PC-3 (cell line): Measurements from ENCODE around the gene FAM171A1. TPM values are rescaled to one million over a fixed set of nuclear protein-coding genes. Genes with fewer than 3 reads are reported as not detected.

ENCODE experiments used
- ATAC-seq: fragments of 200-7000 bp; cut with Tn5 transposase; 2 replicates; pipeline ENCODE4 v1.9.1; 2020; ENCODE audit warnings: mild to moderate bottlenecking, moderate library complexity
- BruUV-seq: library from RNA; stranded (reverse); fragments of 400-500 nt; replicated peaks from 2 replicates; lab custom pipeline; 2021; lab: Mats Ljungman, UMichigan
- CTCF ChIA-PET: fragments of 300-600 bp; sonication (Branson Sonifier 250); formaldehyde crosslinking; loops from one replicate; lab custom pipeline; 2022; ENCODE audit warnings: antibody characterized with exemption; lab: Charles Lee
- POLR2A ChIA-PET: fragments of 300-600 bp; sonication (Branson Sonifier 250); formaldehyde crosslinking; loops from one replicate; lab custom pipeline; 2022; ENCODE audit warnings: antibody characterized with exemption; ENCODE audit not compliant: unreplicated experiment; lab: Charles Lee
- DNase-seq: peaks from one replicate; pipeline ENCODE4 v3.0.0-alpha.2; 2015
- H2AFZ ChIP-seq: fragments of 300-600 bp; sonication (generic); 2 replicates; pipeline ENCODE4 v1.6.0; 2016; ENCODE audit warnings: antibody characterized with exemption, low read length
- H3F3A ChIP-seq: fragments of 300-600 bp; sonication (generic); one replicate; pipeline ENCODE4 v1.6.0; 2017; ENCODE audit warnings: antibody characterized with exemption, low read length, control low read depth, mild to moderate bottlenecking; ENCODE audit not compliant: unreplicated experiment
- H3K27ac ChIP-seq: fragments of 300-600 bp; sonication (generic); 2 replicates; pipeline ENCODE4 v1.5.1; 2016; ENCODE audit warnings: mild to moderate bottlenecking, low read length
- H3K27me3 ChIP-seq: fragments of 300-600 bp; sonication (generic); 2 replicates; pipeline ENCODE4 v1.6.1; 2016; ENCODE audit warnings: low read length, mixed read lengths
- H3K36me3 ChIP-seq: fragments of 300-600 bp; sonication (generic); 2 replicates; pipeline ENCODE4 v1.6.1; 2016; ENCODE audit warnings: low read depth, mixed run types, low read length, mixed read lengths
- H3K4me1 ChIP-seq: fragments of 300-600 bp; sonication (generic); 2 replicates; pipeline ENCODE4 v1.5.1; 2016; ENCODE audit warnings: low read length; ENCODE audit not compliant: insufficient read depth
- H3K4me2 ChIP-seq: fragments of 300-600 bp; sonication (generic); 2 replicates; pipeline ENCODE4 v1.6.0; 2016; ENCODE audit warnings: low read length
- H3K4me3 ChIP-seq: fragments of 300-600 bp; sonication (generic); 2 replicates; pipeline ENCODE4 v1.5.1; 2016; ENCODE audit warnings: mild to moderate bottlenecking, low read length, mixed read lengths
- H3K79me2 ChIP-seq: fragments of 300-600 bp; sonication (generic); 2 replicates; pipeline ENCODE4 v1.6.1; 2017; ENCODE audit warnings: low read length, mixed read lengths
- H3K9ac ChIP-seq: fragments of 300-600 bp; sonication (generic); 2 replicates; pipeline ENCODE4 v1.6.0; 2016; ENCODE audit warnings: mild to moderate bottlenecking, low read length
- H3K9me2 ChIP-seq: fragments of 300-600 bp; sonication (generic); replicated peaks from 2 replicates; pipeline ENCODE4 v1.6.1; 2016; ENCODE audit warnings: mixed run types, low read length, mixed read lengths
- H3K9me3 ChIP-seq: fragments of 300-600 bp; sonication (generic); 2 replicates; pipeline ENCODE4 v1.6.1; 2016; ENCODE audit warnings: low read length, mixed read lengths
- H4K20me1 ChIP-seq: fragments of 300-600 bp; sonication (generic); 2 replicates; pipeline ENCODE4 v1.6.1; 2016; ENCODE audit warnings: low read length, mixed read lengths
- EZH2 ChIP-seq: fragments of 300-600 bp; sonication (generic); IDR thresholded peaks from one replicate; pipeline ENCODE4 v1.6.1; 2017; ENCODE audit warnings: antibody characterized with exemption, mild to moderate bottlenecking, low read length; ENCODE audit not compliant: unreplicated experiment
- EZH2phosphoT487 ChIP-seq: fragments of 300-600 bp; sonication (generic); IDR thresholded peaks from 2 replicates; pipeline ENCODE4 v1.6.1; 2018; ENCODE audit warnings: mild to moderate bottlenecking, antibody characterized with exemption, low read length, borderline replicate concordance
- intact Hi-C: fragments of 100-400 bp; cut with micrococcal nuclease; formaldehyde crosslinking; loops from 2 replicates; pipeline ENCODE4 v1.9.0; 2023
- total RNA-seq: library from RNA; depleted of rRNA; stranded (reverse); fragments of >200 nt; gene quantifications from 2 replicates; pipeline ENCODE4 v1.2.3, GENCODE V29; 2014
- TF ChIP-seq, protein P1 (sequence below): fragments of 300-600 bp; sonication (generic); conservative IDR thresholded peaks from 2 replicates; pipeline ENCODE4 v1.5.1; 2017; ENCODE audit warnings: antibody characterized with exemption, low read depth, mild to moderate bottlenecking, low read length

Gene FAM171A1
- total RNA-seq, 1 experiment from 2014 or later = 10.4 TPM

GRCh38 chr10:15320118-15320517 is 51.0 kb downstream of the FAM171A1 start:
- no peak overlapping the region for H3K4me2 ChIP-seq
- H3K4me1 ChIP-seq = peaks cover under 1% of the 10 kb centered on the region; the same call in 1 of the 2 replicates
- BruUV-seq = no TSS peak
- TF ChIP-seq, protein P1, sequence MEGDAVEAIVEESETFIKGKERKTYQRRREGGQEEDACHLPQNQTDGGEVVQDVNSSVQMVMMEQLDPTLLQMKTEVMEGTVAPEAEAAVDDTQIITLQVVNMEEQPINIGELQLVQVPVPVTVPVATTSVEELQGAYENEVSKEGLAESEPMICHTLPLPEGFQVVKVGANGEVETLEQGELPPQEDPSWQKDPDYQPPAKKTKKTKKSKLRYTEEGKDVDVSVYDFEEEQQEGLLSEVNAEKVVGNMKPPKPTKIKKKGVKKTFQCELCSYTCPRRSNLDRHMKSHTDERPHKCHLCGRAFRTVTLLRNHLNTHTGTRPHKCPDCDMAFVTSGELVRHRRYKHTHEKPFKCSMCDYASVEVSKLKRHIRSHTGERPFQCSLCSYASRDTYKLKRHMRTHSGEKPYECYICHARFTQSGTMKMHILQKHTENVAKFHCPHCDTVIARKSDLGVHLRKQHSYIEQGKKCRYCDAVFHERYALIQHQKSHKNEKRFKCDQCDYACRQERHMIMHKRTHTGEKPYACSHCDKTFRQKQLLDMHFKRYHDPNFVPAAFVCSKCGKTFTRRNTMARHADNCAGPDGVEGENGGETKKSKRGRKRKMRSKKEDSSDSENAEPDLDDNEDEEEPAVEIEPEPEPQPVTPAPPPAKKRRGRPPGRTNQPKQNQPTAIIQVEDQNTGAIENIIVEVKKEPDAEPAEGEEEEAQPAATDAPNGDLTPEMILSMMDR = no peak
- TF ChIP-seq EZH2phosphoT487 (no peak), EZH2 (no peak)
- no peaks in the 10 kb centered on the region for H3K9me3 ChIP-seq
- DNase-seq = no peak
- CTCF ChIA-PET = no interaction called here
- H4K20me1 ChIP-seq = no peaks in the 10 kb centered on the region
- H3K9ac ChIP-seq = no peak overlapping the region
- no peak for ATAC-seq
- no peak overlapping the region for H3K27ac ChIP-seq
- no peak overlapping the region for H2AFZ ChIP-seq
- H3K9me2 ChIP-seq = no peaks in the 10 kb centered on the region
- no peak overlapping the region for H3K4me3 ChIP-seq
- POLR2A ChIA-PET = no interaction called here
- intact Hi-C loops = no loop called here
- H3F3A ChIP-seq = no peaks in the 10 kb centered on the region
- H3K79me2 ChIP-seq = no peaks in the 10 kb centered on the region
- no peaks in the 10 kb centered on the region for H3K36me3 ChIP-seq
- no peaks in the 10 kb centered on the region for H3K27me3 ChIP-seq

DNA sequence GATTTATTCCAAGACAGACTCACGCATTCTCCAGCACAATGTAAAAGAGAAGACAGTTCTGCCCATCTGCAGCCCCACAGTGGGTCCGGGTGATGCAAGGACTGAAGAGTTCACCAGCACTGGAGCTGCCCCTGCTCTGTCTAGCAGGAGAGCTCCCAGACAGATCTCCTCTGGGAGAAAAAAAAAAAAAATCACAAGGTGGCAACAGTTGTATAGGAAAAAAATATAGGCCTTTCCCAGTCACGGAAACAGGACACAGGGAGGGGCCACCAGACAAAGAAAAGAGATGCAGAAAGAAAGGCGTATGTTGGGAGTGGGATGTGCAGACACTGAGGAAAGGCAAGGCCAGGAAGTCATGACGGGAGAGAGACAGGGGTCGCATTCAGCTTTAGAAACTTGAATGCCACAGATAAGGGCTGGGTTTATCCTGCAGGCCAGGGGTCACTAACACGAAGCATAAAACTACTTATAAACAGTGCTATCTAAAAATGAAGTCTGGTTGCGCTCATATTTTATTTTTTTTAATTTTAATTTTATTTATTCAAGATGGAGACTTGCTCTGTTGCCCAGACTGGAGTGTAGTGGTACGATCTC is 54.1 kb downstream of the FAM171A1 start:
- Histone ChIP-seq H3F3A (no peaks in the 10 kb centered on the region), H3K79me2 (no peaks in the 10 kb centered on the region)
- CTCF ChIA-PET = interaction anchor here (0.7 kb wide), 1 partner anchor 147 kb away, joined by 6 read pairs; no protein-coding TSS in a partner anchor

DNA sequence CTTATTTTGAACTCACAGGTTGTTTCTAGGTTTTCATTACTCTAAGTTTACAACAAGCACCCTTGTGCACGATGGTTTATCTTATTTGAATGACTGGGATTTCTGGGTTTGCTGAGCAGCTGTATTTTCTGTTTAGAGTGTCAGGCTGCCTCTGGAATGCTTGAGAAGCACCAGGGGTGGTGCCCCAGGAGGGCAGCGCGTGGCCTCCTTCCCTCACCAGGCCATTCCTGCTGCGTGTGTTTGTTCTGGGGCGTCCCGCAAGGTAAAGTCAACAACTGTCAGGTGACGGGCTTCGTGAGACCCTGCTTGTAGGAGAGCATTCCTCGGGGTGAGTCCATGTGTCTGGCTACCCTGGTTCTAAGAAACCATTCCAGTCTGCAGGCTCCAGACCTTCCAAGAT is 54.9 kb downstream of the FAM171A1 start:
- CTCF ChIA-PET = interaction anchor here (0.7 kb wide), 1 partner anchor 147 kb away, joined by 6 read pairs; no protein-coding TSS in a partner anchor
- no TSS peak for BruUV-seq
- H3K9me3 ChIP-seq = no peaks in the 10 kb centered on the region
- no peak overlapping the region for H3K9ac ChIP-seq
- H3K79me2 ChIP-seq = no peaks in the 10 kb centered on the region
- no peaks in the 10 kb centered on the region for H3F3A ChIP-seq
- POLR2A ChIA-PET = no interaction called here
- no peak for ATAC-seq
- intact Hi-C loops = no loop called here
- no peaks in the 10 kb centered on the region for H3K4me1 ChIP-seq
- no peaks in the 10 kb centered on the region for H3K27me3 ChIP-seq
- no peak for DNase-seq
- no peak overlapping the region for H3K27ac ChIP-seq
- no peak overlapping the region for H2AFZ ChIP-seq
- no peak overlapping the region for H3K4me3 ChIP-seq
- H3K4me2 ChIP-seq = no peak overlapping the region
- no peak for TF ChIP-seq EZH2
- no peak for TF ChIP-seq EZH2phosphoT487
- TF ChIP-seq, protein P1 = no peak
- H3K36me3 ChIP-seq = no peaks in the 10 kb centered on the region
- H3K9me2 ChIP-seq = no peaks in the 10 kb centered on the region
- H4K20me1 ChIP-seq = no peaks in the 10 kb centered on the region

More for the DNA sequence above, 54.1 kb downstream of the FAM171A1 start:
- Histone ChIP-seq H3K27ac (no peak overlapping the region), H3K4me2 (no peak overlapping the region), H3K9me3 (no peaks in the 10 kb centered on the region), H3K4me3 (no peak overlapping the region), H2AFZ (no peak overlapping the region), H3K4me1 (no peaks in the 10 kb centered on the region), H3K9me2 (no peaks in the 10 kb centered on the region), H4K20me1 (no peaks in the 10 kb centered on the region), H3K36me3 (no peaks in the 10 kb centered on the region), H3K27me3 (no peaks in the 10 kb centered on the region), H3K9ac (no peak overlapping the region)
- ATAC-seq (no peak), DNase-seq (no peak)
- TF ChIP-seq EZH2 = no peak
- TF ChIP-seq EZH2phosphoT487 = no peak
- TF ChIP-seq, protein P1 = no peak
- no TSS peak for BruUV-seq
- POLR2A ChIA-PET = no interaction called here
- intact Hi-C loops = no loop called here
